ENCODE results near the gene IRAK1. TPM values are rescaled to one million over a fixed set of nuclear protein-coding genes. Genes with fewer than 3 reads are reported as not detected.

The IRAK1 gene
- total RNA-seq (ENCODE audit: insufficient read depth, low replicate concordance): 43.1 TPM

- peak; percentile 44 for DNase-seq (ENCODE audit: low spot score)
Observed at GRCh38 chrX:154019633-154020528, at the start of gene IRAK1. TSS of gene IRAK1 (minus strand) at chrX:154019902. CDS start at chrX:154019812, 90 bp downstream.

DNA sequence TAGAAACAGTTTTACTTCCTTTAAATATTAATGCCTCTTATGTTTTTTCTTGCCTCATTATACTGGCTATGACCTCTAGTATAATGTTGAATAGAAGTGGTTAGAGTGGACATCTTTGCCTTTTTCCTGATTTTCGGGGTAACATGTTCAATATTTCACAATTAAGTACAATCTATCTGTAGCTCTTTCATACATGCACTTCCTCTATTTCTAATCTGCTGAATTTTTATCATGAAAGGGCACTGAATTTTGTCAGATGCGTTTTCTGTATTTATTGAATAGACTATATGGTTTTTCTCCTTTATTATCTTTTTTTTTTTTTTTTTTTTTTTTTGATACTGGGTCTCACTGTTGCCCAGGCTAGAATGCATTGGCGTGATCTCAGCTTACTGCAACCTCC lies 48.9 kb upstream of the IRAK1 start:
- no peak for DNase-seq (ENCODE audit: low spot score)

DNA sequence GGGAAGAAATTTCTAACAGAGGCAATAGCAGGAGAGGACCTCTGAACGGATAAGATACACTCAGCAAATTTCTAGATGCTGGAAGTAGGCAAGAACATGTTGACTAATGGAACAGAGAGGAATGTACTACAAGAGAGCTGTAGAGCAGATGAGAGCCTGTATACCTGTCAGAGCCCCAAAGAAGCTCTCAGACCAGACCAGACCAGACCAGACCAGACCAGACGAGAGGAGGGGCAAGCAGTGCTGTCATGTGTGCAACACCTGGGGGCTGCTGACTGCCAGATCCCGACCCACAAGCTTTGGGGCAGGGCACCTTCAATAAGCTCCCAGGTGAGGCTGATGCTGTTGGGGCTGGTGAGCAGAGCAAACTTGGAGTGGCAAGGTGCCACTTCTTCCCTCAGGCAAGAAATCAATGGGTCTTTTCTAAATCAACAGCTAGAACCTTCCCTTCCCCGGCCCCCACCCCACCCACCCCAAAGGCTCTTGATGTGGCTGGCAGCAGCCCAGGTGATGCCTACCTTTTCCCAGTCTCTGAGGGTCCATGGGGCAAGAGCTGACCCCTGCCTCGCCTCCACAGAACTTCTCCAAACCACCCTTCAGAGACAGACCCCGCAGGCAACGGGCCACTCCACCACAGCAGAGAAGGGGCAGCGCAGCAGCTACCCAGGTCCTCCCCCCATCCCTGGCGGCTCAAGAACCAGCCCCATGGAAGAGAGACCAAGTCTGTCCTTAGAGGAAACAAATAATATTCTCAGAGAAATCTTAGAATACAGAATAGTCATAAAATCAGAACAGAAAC lies 45.1 kb upstream of the IRAK1 start:
- DNase-seq (ENCODE audit: low spot score): no peak

DNA sequence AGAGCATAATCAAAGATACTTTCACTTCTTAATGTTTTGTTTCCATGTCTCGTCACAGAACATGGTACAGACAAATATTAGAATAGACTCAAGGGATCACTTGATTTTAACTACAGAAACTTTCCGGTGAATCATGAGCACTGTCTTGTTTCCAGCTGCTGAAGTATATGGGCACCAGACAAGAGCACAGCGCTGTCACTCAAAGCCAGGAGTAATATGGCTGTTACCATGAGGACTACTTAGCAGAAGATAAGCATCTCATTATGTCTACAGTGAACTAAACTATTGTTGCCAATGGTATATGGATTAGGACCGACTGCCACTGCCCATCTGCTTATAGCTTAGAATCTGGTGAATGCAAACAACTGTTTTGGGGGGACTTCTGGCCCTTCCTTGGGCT lies 43.5 kb upstream of the IRAK1 start:
- DNase-seq (ENCODE audit: low spot score): no peak

DNA sequence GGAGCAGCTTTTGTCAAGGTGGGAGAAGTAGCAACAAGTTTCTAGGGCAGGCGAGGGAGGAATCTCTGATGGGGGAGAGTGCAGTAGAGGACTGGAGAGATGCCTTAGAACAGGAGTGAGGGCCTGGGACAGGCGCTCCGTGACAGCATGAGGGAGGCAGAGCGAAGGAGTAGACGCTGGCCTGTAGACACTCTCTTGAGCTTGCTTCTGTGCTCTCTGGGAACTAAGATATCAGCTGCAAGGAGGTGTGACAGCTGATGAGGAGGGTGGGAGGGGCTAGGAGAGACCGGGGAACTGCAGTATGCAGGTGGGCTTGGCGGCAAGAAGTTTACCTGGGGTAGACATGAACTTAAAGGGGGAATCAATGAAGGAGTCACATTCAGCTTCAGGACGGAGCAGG lies 42.1 kb upstream of the IRAK1 start:
- DNase-seq (ENCODE audit: low spot score): no peak

GRCh38 chrX:154059729-154060245 lies 40.1 kb upstream of the IRAK1 start:
- no peak for DNase-seq (ENCODE audit: low spot score)

DNA sequence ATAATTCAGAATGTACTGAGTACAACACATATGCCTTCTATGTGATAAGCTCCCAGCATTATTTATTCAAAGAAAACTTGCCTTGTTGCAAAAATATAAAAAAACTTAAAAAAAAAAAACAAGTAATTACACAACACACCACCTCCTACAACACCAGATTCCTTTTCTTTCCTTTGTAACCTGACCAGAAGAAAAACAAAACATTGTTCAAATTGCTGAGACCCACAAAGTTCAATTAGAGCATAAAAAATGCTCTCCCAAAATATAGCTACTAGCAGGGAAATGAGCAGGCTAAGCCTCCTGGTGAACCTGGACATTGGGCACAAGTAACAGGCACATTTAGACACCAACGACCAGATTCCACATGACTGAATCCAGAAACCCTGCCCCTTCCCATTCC lies 39.5 kb upstream of the IRAK1 start:
- no peak for DNase-seq (ENCODE audit: low spot score)

GRCh38 chrX:154058214-154058997 lies 38.7 kb upstream of the IRAK1 start:
- no peak for DNase-seq (ENCODE audit: low spot score)

DNA sequence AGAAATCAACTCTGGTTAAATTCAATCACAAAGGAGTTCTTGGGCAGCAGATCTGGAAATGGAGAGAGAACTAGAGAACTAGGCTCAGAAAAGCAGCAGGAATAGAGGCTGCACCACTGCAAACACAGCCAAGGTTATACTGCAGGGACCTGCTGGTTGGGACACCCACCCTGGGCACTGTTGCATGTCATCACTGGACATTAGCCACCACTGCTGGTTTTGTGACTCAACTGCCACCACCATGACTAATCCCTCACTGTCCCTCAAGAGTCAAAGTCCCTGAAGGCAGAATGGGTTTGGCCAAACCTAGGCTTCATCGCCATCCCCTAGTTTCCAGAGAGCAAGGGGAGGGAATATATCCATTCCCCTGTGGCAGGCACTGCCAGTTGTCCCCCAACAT lies 38.1 kb upstream of the IRAK1 start:
- DNase-seq (ENCODE audit: low spot score): no peak

DNA sequence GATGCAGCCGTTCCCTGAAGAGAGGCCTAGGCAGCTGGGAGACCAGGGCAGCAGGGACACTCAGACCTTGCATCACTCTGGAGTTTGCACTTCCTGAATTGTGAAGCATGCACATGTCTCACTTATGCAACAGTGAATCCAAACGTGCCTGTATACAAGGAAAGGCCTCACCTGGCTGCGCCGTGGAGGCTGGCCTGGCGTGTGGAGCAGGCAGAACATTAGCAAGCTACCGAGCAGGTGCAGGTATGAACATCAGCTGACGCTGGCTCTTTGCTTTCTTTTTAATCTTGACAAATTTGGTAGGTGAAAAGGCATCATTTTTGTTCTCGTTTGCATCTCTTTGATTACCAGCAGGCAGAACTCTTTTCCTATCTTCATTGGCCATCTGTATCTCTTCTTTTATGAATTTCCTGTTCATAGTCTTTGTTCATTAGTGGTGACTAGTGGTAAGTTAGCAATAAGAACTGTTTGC lies 37.1 kb upstream of the IRAK1 start:
- DNase-seq (ENCODE audit: low spot score): no peak

- peak; percentile 70 for DNase-seq (ENCODE audit: low spot score)
Observed at GRCh38 chrX:154051201-154051810, 31.6 kb upstream of the IRAK1 start.

- DNase-seq (ENCODE audit: low spot score): no peak
Observed at GRCh38 chrX:154050113-154050495, 30.4 kb upstream of the IRAK1 start.

GRCh38 chrX:154049209-154050112 lies 29.8 kb upstream of the IRAK1 start:
- DNase-seq (ENCODE audit: low spot score): no peak

GRCh38 chrX:154048398-154048797 lies 28.7 kb upstream of the IRAK1 start:
- DNase-seq (ENCODE audit: low spot score): no peak

DNA sequence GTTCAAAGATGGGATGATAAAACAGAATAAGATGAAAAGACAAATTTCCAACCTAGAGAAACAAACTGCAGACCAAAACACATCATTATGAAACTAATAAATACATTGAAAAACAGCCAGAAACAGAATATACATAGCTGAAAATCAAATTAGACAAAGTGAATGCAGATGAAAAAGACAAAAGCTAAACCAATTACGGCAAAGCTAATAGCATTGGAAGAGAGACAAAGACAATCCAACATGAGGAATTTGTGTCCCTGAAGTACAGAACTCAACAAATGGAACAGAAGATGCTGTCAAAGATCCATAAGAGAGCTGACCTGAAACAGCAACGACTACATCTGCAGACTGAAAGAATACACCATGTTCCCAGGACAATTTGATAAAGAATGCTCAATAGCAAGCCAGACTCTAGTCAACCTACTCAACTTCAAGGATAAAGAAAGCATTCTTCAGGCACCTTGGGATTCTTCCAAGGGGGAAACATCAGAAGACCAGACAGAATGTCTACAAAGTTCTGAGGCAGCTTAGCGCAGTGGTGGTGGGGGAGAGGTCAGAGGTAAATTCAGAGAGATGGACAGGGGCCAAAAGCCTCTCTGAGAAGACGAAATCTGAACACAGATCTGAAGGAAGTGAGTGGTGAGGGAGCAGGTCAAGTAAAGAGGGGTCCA lies 27.4 kb upstream of the IRAK1 start:
- no peak for DNase-seq (ENCODE audit: low spot score)

- DNase-seq (ENCODE audit: low spot score): peak; percentile 93
Observed at GRCh38 chrX:154046031-154046781, 26.5 kb upstream of the IRAK1 start.

GRCh38 chrX:154044091-154044490 lies 24.4 kb upstream of the IRAK1 start:
- DNase-seq (ENCODE audit: low spot score): no peak

- peak; percentile 41 for DNase-seq (ENCODE audit: low spot score)
Observed at GRCh38 chrX:154043003-154043763, 23.5 kb upstream of the IRAK1 start.
